NCI-H446 treated with DMSO at 0.1 percent for 48 hours (cell line): ENCODE results near the gene PDSS2.
"Not testable (repeated sequence)": the region's sequence is repeated elsewhere in the genome, so short reads cannot be mapped to it uniquely, and the experiment has no call there.

ENCODE experiments used
- DNase-seq: peaks from one replicate; lab custom pipeline; 2025; lab: John Stamatoyannopoulos, UW

PDSS2 gene

DNA sequence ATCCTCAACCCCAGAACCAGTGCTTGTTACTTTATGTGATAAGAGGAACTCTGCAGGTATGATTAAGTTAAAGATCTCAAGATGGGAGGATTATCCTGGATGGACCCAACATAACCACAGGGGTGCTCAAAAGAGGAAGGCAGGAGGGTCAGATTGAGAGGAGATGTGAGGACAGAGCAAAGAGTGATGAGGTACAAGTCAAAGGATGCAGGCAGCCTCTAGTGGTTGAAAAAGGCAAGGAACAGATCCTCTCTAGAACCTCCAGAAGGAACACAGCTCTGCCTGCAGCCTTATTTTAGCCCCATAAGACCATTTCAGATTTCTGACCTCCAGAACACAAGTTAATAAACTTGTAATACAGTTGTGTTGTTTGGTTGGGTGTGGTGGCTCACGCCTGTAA is 41.2 kb downstream of the PDSS2 start:
- no peak for DNase-seq

DNA sequence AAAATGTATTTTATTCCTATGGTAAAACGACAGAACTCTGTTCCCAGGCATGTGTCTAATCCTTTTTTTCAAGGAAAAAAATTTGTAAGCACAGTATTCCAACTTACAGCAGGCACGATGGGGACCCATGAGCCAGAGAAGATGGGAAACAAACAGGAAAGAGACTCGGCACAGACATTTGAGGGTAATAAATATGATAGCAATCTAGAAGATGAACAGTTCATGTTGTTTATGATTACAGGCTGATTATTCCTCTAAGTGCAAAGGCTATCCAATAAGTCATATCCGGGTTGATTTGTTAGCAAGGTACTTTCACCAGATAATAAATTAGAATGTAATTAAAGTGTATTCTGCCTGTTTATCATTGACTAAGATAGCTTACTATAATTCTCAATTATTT is 43.2 kb downstream of the PDSS2 start:
- DNase-seq = no peak

DNA sequence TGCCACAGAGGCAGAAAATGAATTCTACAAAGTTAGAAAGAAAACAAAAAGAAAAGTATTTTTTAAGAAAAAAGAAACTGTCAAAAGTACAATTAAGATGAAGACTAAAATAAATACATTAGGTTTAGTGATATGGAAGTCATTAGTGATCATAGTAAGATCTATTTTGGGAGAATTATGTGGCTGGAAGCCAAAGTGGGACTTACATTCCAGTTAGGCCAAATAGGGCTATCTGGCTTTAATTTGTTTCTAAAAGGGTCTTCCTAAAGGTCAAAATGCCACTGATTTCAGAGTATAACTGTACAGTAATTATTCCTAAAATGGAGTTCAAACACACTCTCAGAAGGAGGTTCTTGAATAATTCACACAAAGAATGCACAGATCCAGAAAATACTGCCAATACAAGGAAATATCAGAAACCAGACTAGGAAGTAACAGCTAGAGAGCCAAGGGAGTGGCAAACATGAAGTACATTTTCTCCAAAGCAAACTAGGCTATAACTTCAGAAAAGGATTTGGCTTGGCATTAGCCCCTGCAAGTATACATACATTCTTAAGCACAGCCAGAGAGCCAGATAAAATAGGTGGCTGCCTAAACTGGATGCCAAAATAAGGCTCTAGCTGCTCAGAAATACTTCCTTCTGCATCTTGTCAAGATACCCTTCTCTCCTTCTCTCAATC is 45.3 kb downstream of the PDSS2 start:
- DNase-seq = no peak

- DNase-seq = no peak
Observed at GRCh38 chr6:107411161-107411560, 48.2 kb downstream of the PDSS2 start.

- no peak for DNase-seq
Observed at GRCh38 chr6:107409942-107410341, 49.4 kb downstream of the PDSS2 start.

DNA sequence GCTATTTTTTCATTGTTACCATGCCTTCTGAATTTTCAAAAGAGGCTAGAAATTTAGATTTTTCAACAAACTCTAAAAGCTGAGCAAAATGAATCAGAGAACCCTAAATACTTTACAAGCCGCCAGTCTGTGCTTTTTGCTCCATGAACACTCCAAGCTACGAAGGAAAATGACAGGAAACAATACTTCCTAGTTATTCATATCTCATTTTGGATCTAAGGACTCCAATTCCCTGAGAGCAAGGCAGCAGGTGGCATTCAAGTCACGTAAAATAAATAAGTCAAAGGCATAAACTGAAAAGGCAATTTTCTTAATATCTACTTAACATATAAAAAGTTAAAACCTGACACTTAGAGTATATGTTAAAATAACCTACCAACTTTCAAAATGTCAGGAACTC is 50.6 kb downstream of the PDSS2 start:
- DNase-seq = no peak

GRCh38 chr6:107405002-107405401 is 54.4 kb downstream of the PDSS2 start:
- no peak for DNase-seq

- no peak for DNase-seq
Observed at GRCh38 chr6:107402533-107402932, 56.8 kb downstream of the PDSS2 start.

DNA sequence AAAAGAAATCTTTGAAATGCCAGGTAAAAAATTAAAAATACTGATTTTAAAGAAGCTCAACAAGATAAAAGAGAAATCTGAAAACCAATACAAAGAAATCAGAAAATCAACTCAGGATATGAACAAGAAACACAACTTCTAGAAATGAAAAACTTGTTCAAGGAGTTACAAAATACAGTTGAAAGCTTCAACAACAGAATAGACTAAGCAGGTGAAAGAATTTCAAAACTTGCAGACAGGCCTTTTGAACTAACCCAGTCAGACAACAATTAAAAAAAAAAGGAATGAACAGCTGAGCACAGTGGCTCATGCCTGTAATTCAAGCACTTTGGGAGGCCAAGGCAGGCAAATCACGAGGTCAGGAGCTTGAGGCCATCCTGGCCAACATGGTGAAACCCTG is 57.8 kb downstream of the PDSS2 start:
- no peak for DNase-seq

- DNase-seq = no peak
Observed at GRCh38 chr6:107400616-107401147, 58.7 kb downstream of the PDSS2 start.

DNA sequence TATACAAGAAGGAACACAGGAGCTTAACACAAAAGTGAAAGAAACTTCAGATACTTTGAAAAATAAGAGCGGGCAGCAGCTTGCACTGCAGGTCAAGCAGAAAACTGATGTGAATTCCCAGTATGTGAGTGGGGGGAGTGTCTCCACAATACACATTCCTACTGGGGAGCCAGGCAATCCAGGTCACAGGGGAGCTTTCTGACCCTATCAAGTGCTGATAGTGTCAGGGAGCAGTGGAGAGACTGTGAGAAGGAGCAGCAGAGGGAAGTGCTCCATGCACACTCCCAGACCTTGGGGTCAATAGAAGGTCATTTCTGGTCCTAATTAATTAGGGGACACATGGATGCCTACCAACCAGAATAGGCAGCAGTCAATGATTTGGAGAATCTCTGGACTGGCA is 59.4 kb downstream of the PDSS2 start:
- no peak for DNase-seq

GRCh38 chr6:107398001-107398400 is 61.4 kb downstream of the PDSS2 start:
- no peak for DNase-seq

DNA sequence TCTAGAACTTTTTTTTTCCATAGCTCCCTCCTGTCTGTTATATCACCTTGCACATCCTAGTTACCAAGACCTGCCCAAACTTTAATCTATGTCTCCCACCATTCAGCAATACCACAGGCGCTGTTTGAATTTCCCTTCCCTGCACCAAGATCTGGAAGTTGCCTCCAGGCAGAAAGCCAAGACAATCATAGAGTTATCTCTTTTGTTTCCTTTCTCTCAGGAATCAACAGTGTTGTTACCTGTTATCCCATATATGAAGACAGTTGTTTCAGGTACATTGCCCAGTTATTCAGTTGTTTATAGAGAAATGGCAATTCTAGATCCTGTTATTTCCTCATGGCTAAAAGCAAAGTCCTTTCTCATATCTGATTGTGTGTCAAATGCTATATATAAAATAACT is 63.2 kb downstream of the PDSS2 start:
- no peak for DNase-seq

- no peak for DNase-seq
Observed at GRCh38 chr6:107392069-107392468, 67.3 kb downstream of the PDSS2 start.

GRCh38 chr6:107390685-107391435 is 68.5 kb downstream of the PDSS2 start:
- DNase-seq = no peak

DNA sequence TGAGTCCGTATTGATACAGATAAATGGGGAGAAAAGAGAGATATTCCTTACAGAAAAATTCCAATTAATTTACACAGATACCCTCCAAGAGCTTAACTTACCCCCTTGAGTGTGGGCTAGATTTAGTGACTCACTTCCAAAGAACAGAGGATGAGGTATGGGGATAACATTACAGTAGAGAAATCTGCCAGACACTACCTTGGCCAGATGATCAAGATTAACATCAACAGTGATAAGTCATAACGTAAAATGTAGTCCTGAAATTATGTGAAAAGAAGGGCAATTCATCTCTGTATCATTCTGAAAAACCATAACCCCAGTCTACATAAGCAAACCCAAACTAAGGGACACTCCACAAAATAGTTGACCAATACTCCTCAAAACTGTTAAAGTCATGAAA is 69.3 kb downstream of the PDSS2 start:
- DNase-seq = no peak

DNA sequence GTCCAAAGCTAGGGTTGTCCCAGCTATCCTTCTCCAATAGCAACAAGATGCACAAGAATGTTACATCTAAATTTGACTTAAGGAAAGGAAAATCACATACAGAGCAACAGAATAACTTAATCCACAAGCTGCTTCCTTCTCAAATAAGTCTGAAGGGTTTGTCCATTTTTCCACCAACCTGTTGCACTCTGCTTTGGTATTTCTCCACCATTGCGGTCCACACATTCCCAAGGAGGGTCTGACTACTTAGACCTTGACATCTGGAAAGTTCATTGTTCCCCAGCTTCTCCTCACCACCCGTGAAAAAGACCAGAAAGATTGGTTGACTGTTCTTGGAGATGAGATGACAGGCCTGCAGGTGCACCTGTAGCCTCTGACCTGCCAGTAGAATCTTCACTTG is 72.5 kb downstream of the PDSS2 start:
- DNase-seq = no peak

DNA sequence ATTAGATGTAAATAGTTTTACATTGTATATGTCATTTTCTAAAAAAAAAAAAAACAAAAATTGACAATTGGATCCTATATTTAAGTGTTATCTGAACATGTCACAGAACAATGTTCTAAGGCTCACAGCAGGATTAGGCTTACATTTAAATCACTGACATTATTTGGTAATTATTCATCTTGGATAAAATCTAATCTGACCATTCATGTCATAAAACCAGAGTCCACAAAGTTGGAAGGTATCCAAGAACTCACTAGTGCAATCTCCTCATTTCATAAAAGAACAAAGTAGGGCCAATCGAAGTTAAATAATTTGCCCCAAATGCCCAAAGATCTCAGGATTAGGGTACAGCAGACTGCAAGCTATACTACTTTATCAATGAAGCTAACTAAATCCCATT is 73.0 kb downstream of the PDSS2 start:
- DNase-seq = no peak

DNA sequence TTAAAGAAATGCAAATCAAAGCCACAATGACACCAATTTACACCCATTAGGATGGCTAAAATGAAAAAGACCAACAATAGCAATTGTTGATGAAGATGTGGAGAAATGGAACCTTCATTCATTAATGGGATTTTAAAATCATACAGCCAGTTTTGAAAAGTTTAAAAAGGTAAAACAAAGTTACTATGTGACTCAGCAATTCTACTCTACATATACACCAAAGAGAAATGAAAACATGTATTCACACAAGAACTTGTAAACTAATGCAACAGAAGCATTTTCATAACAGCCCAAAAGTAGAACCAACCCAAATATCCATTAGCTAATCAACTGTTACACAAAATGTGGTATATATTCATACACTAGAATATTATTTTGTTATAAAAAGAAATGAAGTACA is 75.7 kb downstream of the PDSS2 start:
- DNase-seq = no peak

DNA sequence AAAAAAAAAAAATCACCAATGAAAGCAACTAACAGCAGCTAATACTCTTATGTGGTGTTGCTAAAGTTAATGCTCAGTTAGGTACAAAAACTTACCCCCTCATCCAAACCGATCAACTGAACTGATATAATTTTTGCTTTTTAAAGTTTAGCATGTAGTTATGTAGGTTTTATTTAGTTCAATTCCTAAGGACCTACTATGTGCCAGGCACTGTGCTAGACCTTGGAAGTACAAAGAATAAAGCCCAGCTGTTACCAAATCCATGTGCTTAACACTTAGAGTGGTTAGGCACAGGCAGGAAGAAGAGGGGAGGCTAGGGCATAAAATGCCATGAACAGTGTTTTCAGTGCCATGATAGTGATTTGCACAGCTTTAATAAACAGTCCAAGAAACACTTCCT is 85.1 kb downstream of the PDSS2 start:
- no peak for DNase-seq

DNA sequence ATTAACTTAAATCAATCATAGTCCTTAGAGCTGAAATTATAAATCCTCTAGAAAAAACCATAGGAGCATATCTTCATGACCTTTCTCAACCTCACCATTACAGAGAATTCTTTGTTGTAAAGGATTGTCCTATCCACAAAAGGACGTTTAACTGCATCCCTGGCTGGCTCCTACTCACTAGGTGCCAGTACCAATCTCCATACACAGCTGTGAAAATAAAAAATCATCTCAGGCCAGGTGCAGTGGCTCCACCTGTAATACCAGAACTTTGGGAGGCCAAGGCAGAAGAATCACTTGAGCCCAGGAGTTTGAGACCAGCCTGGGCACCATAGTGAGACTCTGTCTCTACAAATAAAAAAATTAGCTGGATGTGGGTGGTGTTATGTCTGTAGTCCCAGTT is 89.9 kb downstream of the PDSS2 start:
- no peak for DNase-seq

DNA sequence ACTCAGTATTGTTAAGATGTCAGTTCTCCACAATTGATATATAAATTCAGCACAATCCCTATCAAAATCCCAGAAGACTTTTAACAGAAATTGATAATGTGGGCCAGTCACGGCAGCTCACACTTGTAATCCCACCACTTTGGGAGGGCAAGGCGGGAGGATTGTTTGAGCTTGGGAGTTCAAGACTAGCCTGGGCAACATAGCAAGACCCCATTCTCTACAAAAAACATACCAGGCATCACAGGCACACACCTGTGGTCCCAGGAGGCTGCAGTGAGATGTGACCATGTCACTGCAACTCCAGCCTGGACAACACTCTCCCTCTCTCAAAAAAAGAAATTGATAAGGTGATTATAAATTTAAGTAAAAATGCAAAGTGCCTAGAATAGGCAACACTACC is 90.9 kb downstream of the PDSS2 start:
- no peak for DNase-seq

DNA sequence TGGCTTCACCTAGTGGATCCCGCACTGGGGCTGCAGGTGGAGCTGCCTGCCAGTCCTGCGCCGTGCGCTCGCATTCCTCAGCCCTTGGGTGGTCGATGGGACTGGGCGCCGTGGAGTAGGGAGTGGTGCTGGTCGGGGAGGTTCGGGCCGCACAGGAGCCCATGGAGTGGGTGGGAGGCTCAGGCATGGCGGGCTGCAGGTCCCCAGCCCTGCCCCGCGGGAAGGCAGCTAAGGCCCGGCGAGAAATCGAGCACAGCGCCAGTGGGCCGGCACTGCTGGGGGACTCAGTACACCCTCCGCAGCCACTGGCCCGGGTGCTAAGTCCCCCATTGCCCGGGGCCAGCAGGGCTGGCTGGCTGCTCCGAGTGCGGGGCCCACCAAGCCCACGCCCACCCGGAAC is 95.2 kb downstream of the PDSS2 start:
- DNase-seq = not testable (repeated sequence)
